A673 (cell line): ENCODE results near the gene EBP.

Source experiments
- EZH2 ChIP-seq: fragments of 200-600 bp; sonication (generic); IDR thresholded peaks from 2 replicates; pipeline ENCODE4 v1.6.1; 2017; ENCODE audit warnings: borderline replicate concordance, low read depth, mild to moderate bottlenecking, mixed read lengths, antibody characterized with exemption, low read length; ENCODE audit not compliant: poor library complexity, severe bottlenecking
- TF ChIP-seq, protein P1 (sequence below): fragments of 300-800, 200-600 bp; sonication (generic); conservative IDR thresholded peaks from 2 replicates; pipeline ENCODE4 v1.5.1; 2017; ENCODE audit warnings: low read depth, mild to moderate bottlenecking, antibody characterized with exemption, low read length, moderate library complexity, mixed read lengths

DNA sequence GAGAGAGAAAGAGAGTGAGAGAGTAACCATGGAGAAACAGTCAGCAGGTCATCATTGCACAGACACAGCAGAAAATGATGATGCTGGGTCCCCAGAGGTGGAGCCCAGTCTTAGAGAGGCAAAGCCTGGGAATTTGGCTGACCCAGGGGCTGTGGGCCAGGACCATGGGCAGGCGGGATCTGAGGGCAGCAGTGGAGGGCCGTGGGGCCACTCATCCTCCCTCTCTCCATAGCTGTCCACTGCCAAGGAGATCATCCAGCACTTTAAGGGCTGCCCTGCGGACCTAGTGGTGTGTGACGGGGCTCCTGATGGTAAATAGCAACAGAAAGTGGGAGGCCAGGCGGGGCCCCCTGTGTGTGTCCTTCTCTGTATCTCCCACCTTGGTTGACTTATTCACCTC lies 42.8 kb upstream of the EBP start:
- TF ChIP-seq, protein P1, sequence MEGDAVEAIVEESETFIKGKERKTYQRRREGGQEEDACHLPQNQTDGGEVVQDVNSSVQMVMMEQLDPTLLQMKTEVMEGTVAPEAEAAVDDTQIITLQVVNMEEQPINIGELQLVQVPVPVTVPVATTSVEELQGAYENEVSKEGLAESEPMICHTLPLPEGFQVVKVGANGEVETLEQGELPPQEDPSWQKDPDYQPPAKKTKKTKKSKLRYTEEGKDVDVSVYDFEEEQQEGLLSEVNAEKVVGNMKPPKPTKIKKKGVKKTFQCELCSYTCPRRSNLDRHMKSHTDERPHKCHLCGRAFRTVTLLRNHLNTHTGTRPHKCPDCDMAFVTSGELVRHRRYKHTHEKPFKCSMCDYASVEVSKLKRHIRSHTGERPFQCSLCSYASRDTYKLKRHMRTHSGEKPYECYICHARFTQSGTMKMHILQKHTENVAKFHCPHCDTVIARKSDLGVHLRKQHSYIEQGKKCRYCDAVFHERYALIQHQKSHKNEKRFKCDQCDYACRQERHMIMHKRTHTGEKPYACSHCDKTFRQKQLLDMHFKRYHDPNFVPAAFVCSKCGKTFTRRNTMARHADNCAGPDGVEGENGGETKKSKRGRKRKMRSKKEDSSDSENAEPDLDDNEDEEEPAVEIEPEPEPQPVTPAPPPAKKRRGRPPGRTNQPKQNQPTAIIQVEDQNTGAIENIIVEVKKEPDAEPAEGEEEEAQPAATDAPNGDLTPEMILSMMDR = no peak
- TF ChIP-seq EZH2 = no peak
